Thyroid gland (tissue), 4 donors: ENCODE measurements around the gene WRAP53. TPM values are rescaled to one million over a fixed set of nuclear protein-coding genes. Genes with fewer than 3 reads are reported as not detected.

Source experiments
- DNase-seq, 2 donors: peaks; one replicate each; pipeline ENCODE4 v3.0.0-alpha.2; 2019
- H3K27ac ChIP-seq, 3 donors: fragments of 200-600 bp; sonication (generic); 1 replicate in 2 of 3; 2 replicates in 1 of 3; pipeline ENCODE4 v1.5.1; 2016 to 2019; ENCODE audit warnings: mild to moderate bottlenecking in 1 of 3, moderate library complexity in 1 of 3
- H3K27me3 ChIP-seq: fragments of 200-600 bp; sonication (generic); one replicate; pipeline ENCODE4 v1.5.1; 2019
- H3K36me3 ChIP-seq, 2 donors: fragments of 200-600 bp; sonication (generic); one replicate each; pipeline ENCODE4 v1.5.1; 2016 to 2019
- H3K4me1 ChIP-seq, 2 donors: fragments of 200-600 bp; sonication (generic); one replicate each; pipeline ENCODE4 v1.5.1; 2017 to 2019
- H3K4me3 ChIP-seq, 3 donors: fragments of 200-600 bp; sonication (generic); replicated peaks in 1 of 3; 1 replicate in 2 of 3; 2 replicates in 1 of 3; pipeline ENCODE4 v1.5.1; 2016; ENCODE audit warnings: mild to moderate bottlenecking in 1 of 3
- H3K9me3 ChIP-seq: fragments of 200-600 bp; sonication (generic); one replicate; pipeline ENCODE4 v1.5.1; 2017
- CTCF ChIP-seq, 6 experiments: fragments of 200-600 bp in 3 of 6; fragments of 450-650 bp in 3 of 6; sonication (generic) in 3 of 6; IDR thresholded peaks; one replicate each; pipeline ENCODE4 v1.5.1; 2016 to 2019; ENCODE audit warnings: antibody characterized with exemption in 6 of 6, mild to moderate bottlenecking in 2 of 6, inconsistent platforms in 1 of 6, moderate library complexity in 1 of 6
- POLR2A ChIP-seq, 2 donors: fragments of 450-650 bp; IDR thresholded peaks; one replicate each; pipeline ENCODE4 v1.6.1; 2017; ENCODE audit warnings: antibody characterized with exemption in 2 of 2, mild to moderate bottlenecking in 2 of 2, moderate library complexity in 1 of 2
- WGBS, 2 donors: methylation state at CpG; one replicate each; pipeline ENCODE4 v1.1.5; 2017; 5-methylcytosine and 5-hydroxymethylcytosine counted together
- intact Hi-C: fragments of 100-400 bp; cut with DNase I; formaldehyde crosslinking; loops from one replicate; pipeline ENCODE4 v1.15.1; 2023
- total RNA-seq, 4 donors: library from RNA; depleted of rRNA; stranded (reverse); fragments of >200 nt; gene quantifications; one replicate each; pipeline ENCODE4 v1.2.3, GENCODE V29; 2016

WRAP53 gene
- total RNA-seq, 4 donors from 2014 or later, result 2.9 to 8.0 (median 4.6) TPM

- TF ChIP-seq CTCF (IDR thresholded peaks at IDR 0.05), result no peak
- no peak for TF ChIP-seq POLR2A (IDR thresholded peaks at IDR 0.05)
- no peak overlapping the region for H3K27ac ChIP-seq
- no peaks in the 10 kb centered on the region for H3K9me3 ChIP-seq
- no peak overlapping the region for H3K4me3 ChIP-seq
- peaks cover 17 to 20% of the 10 kb centered on the region in 2 donors for H3K4me1 ChIP-seq
- no peaks in the 10 kb centered on the region for H3K27me3 ChIP-seq
- WGBS, 2 donors, result 68 to 70% methylated on average over 11 to 12 of the region's 12 CpGs
- peak; percentile 24 to 29 for DNase-seq
- intact Hi-C loops, result no loop called here
- H3K36me3 ChIP-seq, result no peaks in the 10 kb centered on the region
Measured at GRCh38 chr17:7652388-7653356, 35.6 kb upstream of the WRAP53 start.

GRCh38 chr17:7654832-7655540 lies 33.3 kb upstream of the WRAP53 start:
- H3K4me1 ChIP-seq, result peaks cover 17 to 18% of the 10 kb centered on the region in 2 donors
- WGBS, 2 donors, result 79 to 83% methylated on average over 15 to 16 of the region's 16 CpGs
- no peaks in the 10 kb centered on the region for H3K36me3 ChIP-seq
- intact Hi-C loops, result no loop called here
- no peak overlapping the region for H3K4me3 ChIP-seq
- no peak overlapping the region for H3K27ac ChIP-seq
- no peaks in the 10 kb centered on the region for H3K27me3 ChIP-seq
- no peak for DNase-seq
- no peak for TF ChIP-seq POLR2A (IDR thresholded peaks at IDR 0.05)
- no peak for TF ChIP-seq CTCF (IDR thresholded peaks at IDR 0.05)
- no peaks in the 10 kb centered on the region for H3K9me3 ChIP-seq

- WGBS, 2 donors, result 92 to 96% methylated on average over 16 to 17 of the region's 17 CpGs
- intact Hi-C loops, result no loop called here
- Histone ChIP-seq H3K36me3 (no peaks in the 10 kb centered on the region), H3K27ac (no peak overlapping the region), H3K4me3 (no peak overlapping the region), H3K9me3 (no peaks in the 10 kb centered on the region), H3K27me3 (no peaks in the 10 kb centered on the region), H3K4me1 (peaks cover 13 to 16% of the 10 kb centered on the region in 2 donors)
- TF ChIP-seq POLR2A (IDR thresholded peaks at IDR 0.05) (no peak), CTCF (IDR thresholded peaks at IDR 0.05) (no peak)
- DNase-seq, result no peak
Measured at GRCh38 chr17:7655541-7655840, 32.8 kb upstream of the WRAP53 start.

- intact Hi-C loops, result no loop called here
- peak; percentile 38 to 46 for DNase-seq
- no peak for TF ChIP-seq CTCF (IDR thresholded peaks at IDR 0.05)
- TF ChIP-seq POLR2A (IDR thresholded peaks at IDR 0.05), result no peak
- WGBS, 2 donors, result 56 to 64% methylated on average over 10 of the region's 10 CpGs
- Histone ChIP-seq H3K9me3 (no peaks in the 10 kb centered on the region), H3K27me3 (no peaks in the 10 kb centered on the region), H3K27ac (no peak overlapping the region), H3K4me3 (no peak overlapping the region), H3K36me3 (no peaks in the 10 kb centered on the region), H3K4me1 (no peaks in the 10 kb centered on the region)
Measured at GRCh38 chr17:7656958-7657609, 31.2 kb upstream of the WRAP53 start.
